Measurements from ENCODE around the gene DDX17. TPM values are rescaled to one million over a fixed set of nuclear protein-coding genes. Genes with fewer than 3 reads are reported as not detected.

Gene DDX17
- total and polyA plus RNA-seq, 9 of the 15 experiments (the other 6 are each of a cell fraction or from before 2014, with no cell fraction given) = 17.6 to 421 (median 189) TPM

DNA sequence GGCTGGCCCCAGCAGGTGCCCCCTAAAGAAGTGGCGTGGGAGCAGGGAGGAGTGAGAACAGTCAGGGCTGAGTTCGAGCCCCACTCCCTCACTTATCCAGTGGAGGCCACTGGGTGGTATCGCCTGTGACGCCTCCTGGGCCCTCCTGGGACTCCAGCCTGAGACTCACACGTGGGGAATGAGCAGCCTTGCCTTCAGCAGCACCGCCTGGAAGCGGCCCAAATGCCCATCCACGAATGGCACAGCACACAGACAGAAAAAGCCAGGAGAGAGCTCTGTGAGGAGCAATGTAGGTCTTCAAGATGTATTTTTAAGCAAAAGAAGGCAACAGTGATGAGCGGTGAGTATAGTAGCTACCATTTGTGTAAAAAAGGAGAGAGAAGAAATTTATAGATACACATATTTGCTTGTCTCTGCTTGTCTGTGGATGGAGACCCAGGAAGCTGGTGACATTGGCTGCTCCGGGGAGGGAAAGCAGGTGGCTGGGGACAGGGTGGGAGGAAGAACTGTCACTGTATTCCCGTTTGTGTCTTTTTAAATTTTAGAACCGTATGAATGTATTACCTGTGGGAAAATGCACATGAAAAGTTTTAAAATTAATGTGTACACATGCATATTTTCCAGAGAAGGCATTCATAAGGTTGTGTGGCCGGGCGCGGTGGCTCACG, 64.4 kb downstream of the DDX17 start:
- H3K36me3 ChIP-seq (ENCODE audit: control insufficient read depth, insufficient read depth, low read length) = no peaks in the 10 kb centered on the region
- H2AFZ ChIP-seq (ENCODE audit: low read depth, low read length) = no peak overlapping the region
- 0 out of 2 replicates have a peak, but pooled peaks cover 4% of the 10 kb centered on the region for H4K20me1 ChIP-seq (replicated peaks; ENCODE audit: control insufficient read depth, insufficient read depth, low read length)
- peaks cover 7 to 28% of the 10 kb centered on the region in 2 experiments; a peak in 3 of 5 replicates for H3K4me1 ChIP-seq (replicated peaks in 1 of 2; ENCODE audit: control insufficient read depth in 2 of 2, insufficient read depth in 2 of 2, low read length in 2 of 2)
- FAIRE-seq (no peak), ATAC-seq (no peak; the same call in 2 of the 3 replicates), DNase-seq (ENCODE audit: extremely low read depth in 1 of 4, low spot score in 3 of 4) (no peak)
- H3K27ac ChIP-seq (ENCODE audit: extremely low read depth, low read depth, low read length) = no peak overlapping the region
- intact Hi-C loops (cut with micrococcal nuclease) (no loop called here), in situ Hi-C loops (cut with MboI) (no loop called here)
- no peak overlapping the region for H3K4me2 ChIP-seq (ENCODE audit: insufficient read depth, low read length)
- H3K27me3 ChIP-seq (ENCODE audit: control insufficient read depth in 2 of 2, insufficient read depth in 2 of 2, low read length in 2 of 2) = peaks cover 0 to 14% of the 10 kb centered on the region in 2 experiments; a peak in 3 of 5 replicates
- H3K79me2 ChIP-seq (ENCODE audit: control insufficient read depth, insufficient read depth, low read length) = no peaks in the 10 kb centered on the region
- peak overlapping the region in 1 of 2 experiments; percentile 40; a peak in 1 of 4 replicates for H3K9ac ChIP-seq (ENCODE audit: insufficient read depth in 1 of 2, low read depth in 2 of 2, low read length in 2 of 2)
- POLR2A ChIA-PET = interaction anchor here (1.6 kb wide), 1 partner anchor 11 kb away, joined by 4 read pairs; no protein-coding TSS in a partner anchor
- CTCF ChIA-PET (ENCODE audit: low intra/inter-chr PET ratio) = interaction anchor here (1.5 kb wide), 1 partner anchor 130 kb away, joined by 5 read pairs; no protein-coding TSS in a partner anchor
- H3K9me1 ChIP-seq (ENCODE audit: control insufficient read depth, insufficient read depth, low read length) = no peaks in the 10 kb centered on the region
- TF ChIP-seq GABPB1 (CRISPR knock-in tag; IDR thresholded peaks at IDR 0.05) (no peak), YBX1 (IDR thresholded peaks at IDR 0.05) (no peak), SIN3A (IDR thresholded peaks at IDR 0.05; ENCODE audit: borderline replicate concordance in 2 of 2, control insufficient read depth in 1 of 2, low read depth in 2 of 2, low read length in 2 of 2) (no peak), NCOA4 (IDR thresholded peaks at IDR 0.05; ENCODE audit: partially characterized antibody) (no peak), ZNF174 (CRISPR knock-in tag; IDR thresholded peaks at IDR 0.05) (no peak), ELF2 (CRISPR knock-in tag; IDR thresholded peaks at IDR 0.05) (no peak)
- TF ChIP-seq, protein P1, sequence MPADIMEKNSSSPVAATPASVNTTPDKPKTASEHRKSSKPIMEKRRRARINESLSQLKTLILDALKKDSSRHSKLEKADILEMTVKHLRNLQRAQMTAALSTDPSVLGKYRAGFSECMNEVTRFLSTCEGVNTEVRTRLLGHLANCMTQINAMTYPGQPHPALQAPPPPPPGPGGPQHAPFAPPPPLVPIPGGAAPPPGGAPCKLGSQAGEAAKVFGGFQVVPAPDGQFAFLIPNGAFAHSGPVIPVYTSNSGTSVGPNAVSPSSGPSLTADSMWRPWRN (IDR thresholded peaks at IDR 0.05; ENCODE audit: low read depth) = no peak
- TF ChIP-seq, protein P2, sequence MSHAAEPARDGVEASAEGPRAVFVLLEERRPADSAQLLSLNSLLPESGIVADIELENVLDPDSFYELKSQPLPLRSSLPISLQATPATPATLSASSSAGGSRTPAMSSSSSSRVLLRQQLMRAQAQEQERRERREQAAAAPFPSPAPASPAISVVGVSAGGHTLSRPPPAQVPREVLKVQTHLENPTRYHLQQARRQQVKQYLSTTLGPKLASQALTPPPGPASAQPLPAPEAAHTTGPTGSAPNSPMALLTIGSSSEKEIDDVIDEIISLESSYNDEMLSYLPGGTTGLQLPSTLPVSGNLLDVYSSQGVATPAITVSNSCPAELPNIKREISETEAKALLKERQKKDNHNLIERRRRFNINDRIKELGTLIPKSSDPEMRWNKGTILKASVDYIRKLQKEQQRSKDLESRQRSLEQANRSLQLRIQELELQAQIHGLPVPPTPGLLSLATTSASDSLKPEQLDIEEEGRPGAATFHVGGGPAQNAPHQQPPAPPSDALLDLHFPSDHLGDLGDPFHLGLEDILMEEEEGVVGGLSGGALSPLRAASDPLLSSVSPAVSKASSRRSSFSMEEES (CRISPR knock-in tag; IDR thresholded peaks at IDR 0.05) = no peak
- H3K4me3 ChIP-seq = no peak overlapping the region
- no TSS peak for BruUV-seq (replicated peaks)
- H3K9me3 ChIP-seq (replicated peaks; ENCODE audit: control insufficient read depth, insufficient read depth, low read depth, low read length) = no peaks in the 10 kb centered on the region
- WGBS (ENCODE audit: insufficient coverage, low coverage, missing lambda C conversion rate) = 33% methylated on average over 15 of the region's 16 CpGs
